IMR-90 (cell line): ENCODE measurements around the gene OCSTAMP.

Experiments used
- BHLHE40 ChIP-seq: fragments of 150-350 bp; IDR thresholded peaks from 2 replicates; pipeline ENCODE4 v1.6.1; 2016; ENCODE audit warnings: mild to moderate bottlenecking, low read depth, low read length
- CEBPB ChIP-seq: IDR thresholded peaks from 2 replicates; pipeline ENCODE4 v1.6.1; 2012; ENCODE audit warnings: low read depth, low read length, improper control_type of control experiment
- CHD1 ChIP-seq: IDR thresholded peaks from 2 replicates; pipeline ENCODE4 v1.6.1; 2012; ENCODE audit warnings: low read depth, low read length, improper control_type of control experiment
- CTCF ChIP-seq: conservative IDR thresholded peaks from 2 replicates; pipeline ENCODE4 v1.5.1; 2012; ENCODE audit warnings: mild to moderate bottlenecking, low read depth, low read length, improper control_type of control experiment
- MAFK ChIP-seq: IDR thresholded peaks from 2 replicates; pipeline ENCODE4 v1.6.1; 2012; ENCODE audit warnings: low read depth, low read length, improper control_type of control experiment
- MAZ ChIP-seq: IDR thresholded peaks from 2 replicates; pipeline ENCODE4 v1.6.1; 2012; ENCODE audit warnings: low read depth, mild to moderate bottlenecking, low read length, improper control_type of control experiment, moderate library complexity, borderline replicate concordance
- POLR2A ChIP-seq: IDR thresholded peaks from 2 replicates; pipeline ENCODE4 v1.6.1; 2012; ENCODE audit warnings: mild to moderate bottlenecking, low read depth, low read length
- RCOR1 ChIP-seq: IDR thresholded peaks from 2 replicates; pipeline ENCODE4 v1.6.1; 2012; ENCODE audit warnings: mild to moderate bottlenecking, low read length, improper control_type of control experiment; ENCODE audit not compliant: insufficient replicate concordance
- RFX5 ChIP-seq: IDR thresholded peaks from 2 replicates; pipeline ENCODE4 v1.8.0; 2012; ENCODE audit warnings: low read depth, mild to moderate bottlenecking, low read length, moderate library complexity
- USF2 ChIP-seq: fragments of 150-350 bp; IDR thresholded peaks from 2 replicates; pipeline ENCODE4 v1.6.1; 2017; ENCODE audit warnings: mild to moderate bottlenecking, antibody characterized with exemption, low read length, low read depth
- TF ChIP-seq, protein P1 (sequence below): fragments of 150-350 bp; IDR thresholded peaks from 2 replicates; pipeline ENCODE4 v1.6.1; 2016; ENCODE audit warnings: low read depth, mild to moderate bottlenecking, low read length, moderate library complexity, borderline replicate concordance

DNA sequence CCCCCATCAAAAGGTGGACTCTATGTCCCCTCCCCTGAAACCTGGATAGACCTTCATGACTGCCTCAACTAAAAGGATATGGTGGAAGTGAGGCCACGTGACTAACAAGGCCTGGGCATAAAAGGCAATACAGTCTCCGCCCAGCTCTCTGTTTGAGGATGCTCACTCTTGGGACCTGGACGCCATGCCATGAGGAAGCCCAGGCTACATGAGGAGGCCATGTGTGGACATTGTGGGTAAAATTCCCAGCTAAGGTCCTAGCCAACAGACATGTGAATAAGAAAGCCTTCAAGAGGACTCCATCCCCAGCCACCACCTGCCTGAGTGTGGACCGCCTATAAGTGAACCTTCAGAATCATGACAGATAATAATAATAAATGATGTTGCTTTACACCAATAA lies 29.9 kb downstream of the OCSTAMP start:
- TF ChIP-seq CTCF: no peak
- no peak for TF ChIP-seq POLR2A
- TF ChIP-seq BHLHE40: no peak
- no peak for TF ChIP-seq RFX5
- no peak for TF ChIP-seq MAFK
- TF ChIP-seq CEBPB: no peak
- no peak for TF ChIP-seq RCOR1
- TF ChIP-seq MAZ: no peak
- TF ChIP-seq USF2: no peak
- TF ChIP-seq CHD1: no peak
- TF ChIP-seq, protein P1, sequence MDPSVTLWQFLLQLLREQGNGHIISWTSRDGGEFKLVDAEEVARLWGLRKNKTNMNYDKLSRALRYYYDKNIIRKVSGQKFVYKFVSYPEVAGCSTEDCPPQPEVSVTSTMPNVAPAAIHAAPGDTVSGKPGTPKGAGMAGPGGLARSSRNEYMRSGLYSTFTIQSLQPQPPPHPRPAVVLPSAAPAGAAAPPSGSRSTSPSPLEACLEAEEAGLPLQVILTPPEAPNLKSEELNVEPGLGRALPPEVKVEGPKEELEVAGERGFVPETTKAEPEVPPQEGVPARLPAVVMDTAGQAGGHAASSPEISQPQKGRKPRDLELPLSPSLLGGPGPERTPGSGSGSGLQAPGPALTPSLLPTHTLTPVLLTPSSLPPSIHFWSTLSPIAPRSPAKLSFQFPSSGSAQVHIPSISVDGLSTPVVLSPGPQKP: no peak
